Prostate gland (tissue), 2 donors: ENCODE data around the gene OR7G2. TPM values are rescaled to one million over a fixed set of nuclear protein-coding genes. Genes with fewer than 3 reads are reported as not detected.

Experiments used
- DNase-seq: peaks from one replicate; pipeline ENCODE4 v3.0.0-alpha.2; 2019; ENCODE audit warnings: low spot score
- H3K27ac ChIP-seq, 2 donors: fragments of 200-600 bp; sonication (generic); 2 replicates each; pipeline ENCODE4 v1.5.1; 2017 to 2019
- H3K27me3 ChIP-seq: fragments of 200-600 bp; sonication (generic); replicated peaks from 2 replicates; pipeline ENCODE4 v1.5.1; 2019; ENCODE audit not compliant: insufficient read depth
- H3K36me3 ChIP-seq, 2 donors: fragments of 200-600 bp; sonication (generic); 1 replicate in 1 of 2; 2 replicates in 1 of 2; pipeline versions ENCODE4 v1.5.1 to v1.8.1; 2017 to 2019
- H3K4me1 ChIP-seq: fragments of 200-600 bp; sonication (generic); replicated peaks from 2 replicates; pipeline ENCODE4 v1.5.1; 2019
- H3K4me3 ChIP-seq, 2 donors: fragments of 200-600 bp; sonication (generic); 2 replicates each; pipeline ENCODE4 v1.5.1; 2017 to 2019
- H3K9me3 ChIP-seq: fragments of 200-600 bp; sonication (generic); 2 replicates; pipeline ENCODE4 v1.5.1; 2017
- POLR2A ChIP-seq: fragments of 450-650 bp; IDR thresholded peaks from one replicate; pipeline ENCODE4 v1.6.1; 2016; ENCODE audit warnings: antibody characterized with exemption, mild to moderate bottlenecking
- POLR2AphosphoS5 ChIP-seq: sonication (generic); formaldehyde crosslinking; IDR thresholded peaks from one replicate; pipeline ENCODE4 v1.6.1; 2017; ENCODE audit warnings: antibody characterized with exemption
- WGBS: methylation state at CpG from one replicate; pipeline ENCODE4 v1.1.5; 2018; 5-methylcytosine and 5-hydroxymethylcytosine counted together
- intact Hi-C: fragments of 100-400 bp; cut with DNase I; formaldehyde crosslinking; loops from one replicate; pipeline ENCODE4 v1.14.2; 2022
- total RNA-seq, 2 donors: library from RNA; depleted of rRNA; stranded (reverse); fragments of >200 nt; gene quantifications; one replicate each; pipeline ENCODE4 v1.1.0, GENCODE V29; 2016
- TF ChIP-seq, protein P1 (sequence below), 4 experiments: fragments of 200-600 bp in 2 of 4; fragments of 450-650 bp in 2 of 4; sonication (generic) in 2 of 4; IDR thresholded peaks; 1 replicate in 3 of 4; 2 replicates in 1 of 4; pipeline ENCODE4 v1.5.1; 2016 to 2019; ENCODE audit warnings: antibody characterized with exemption in 4 of 4, mild to moderate bottlenecking in 2 of 4, moderate library complexity in 2 of 4

OR7G2 gene
- total RNA-seq, 2 donors from 2014 or later, result not detected

GRCh38 chr19:9149997-9150396, 42.7 kb upstream of the OR7G2 start:
- H3K27ac ChIP-seq, result no peak overlapping the region
- no peak overlapping the region for H3K4me3 ChIP-seq
- no peaks in the 10 kb centered on the region for H3K27me3 ChIP-seq
- DNase-seq, result no peak
- 93% methylated on average over 4 of the region's 4 CpGs for WGBS
- no peaks in the 10 kb centered on the region for H3K36me3 ChIP-seq
- intact Hi-C loops, result loop anchor here (10.0 kb wide), 1 partner anchor 645 kb away; no protein-coding TSS in a partner anchor
- H3K4me1 ChIP-seq, result no peaks in the 10 kb centered on the region
- TF ChIP-seq, protein P1, sequence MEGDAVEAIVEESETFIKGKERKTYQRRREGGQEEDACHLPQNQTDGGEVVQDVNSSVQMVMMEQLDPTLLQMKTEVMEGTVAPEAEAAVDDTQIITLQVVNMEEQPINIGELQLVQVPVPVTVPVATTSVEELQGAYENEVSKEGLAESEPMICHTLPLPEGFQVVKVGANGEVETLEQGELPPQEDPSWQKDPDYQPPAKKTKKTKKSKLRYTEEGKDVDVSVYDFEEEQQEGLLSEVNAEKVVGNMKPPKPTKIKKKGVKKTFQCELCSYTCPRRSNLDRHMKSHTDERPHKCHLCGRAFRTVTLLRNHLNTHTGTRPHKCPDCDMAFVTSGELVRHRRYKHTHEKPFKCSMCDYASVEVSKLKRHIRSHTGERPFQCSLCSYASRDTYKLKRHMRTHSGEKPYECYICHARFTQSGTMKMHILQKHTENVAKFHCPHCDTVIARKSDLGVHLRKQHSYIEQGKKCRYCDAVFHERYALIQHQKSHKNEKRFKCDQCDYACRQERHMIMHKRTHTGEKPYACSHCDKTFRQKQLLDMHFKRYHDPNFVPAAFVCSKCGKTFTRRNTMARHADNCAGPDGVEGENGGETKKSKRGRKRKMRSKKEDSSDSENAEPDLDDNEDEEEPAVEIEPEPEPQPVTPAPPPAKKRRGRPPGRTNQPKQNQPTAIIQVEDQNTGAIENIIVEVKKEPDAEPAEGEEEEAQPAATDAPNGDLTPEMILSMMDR (IDR thresholded peaks at IDR 0.05), result no peak
- TF ChIP-seq POLR2A (no peak), POLR2AphosphoS5 (no peak)
- no peaks in the 10 kb centered on the region for H3K9me3 ChIP-seq

DNA sequence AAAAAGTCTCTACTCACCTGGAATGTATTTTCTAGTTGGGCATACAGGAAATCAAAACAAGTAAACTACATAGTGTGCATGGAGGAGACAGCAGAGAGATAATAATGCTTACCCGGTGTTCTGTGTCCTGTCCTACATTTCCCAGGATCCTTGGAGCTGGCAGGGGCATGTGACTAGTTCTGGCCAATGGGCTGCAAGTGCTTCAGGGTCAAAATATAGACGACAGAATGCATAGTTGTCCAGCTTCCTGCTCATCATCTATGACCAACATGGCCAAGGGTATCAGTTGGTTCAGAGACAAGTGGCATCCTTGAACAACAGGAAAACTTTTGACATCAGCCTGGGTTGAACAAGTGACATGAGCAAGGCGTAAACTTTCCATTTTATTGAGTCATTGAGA, 41.4 kb upstream of the OR7G2 start:
- no peak overlapping the region for H3K4me3 ChIP-seq
- H3K27me3 ChIP-seq, result no peaks in the 10 kb centered on the region
- no peaks in the 10 kb centered on the region for H3K36me3 ChIP-seq
- H3K9me3 ChIP-seq, result no peaks in the 10 kb centered on the region
- TF ChIP-seq POLR2A (no peak), POLR2AphosphoS5 (no peak)
- TF ChIP-seq, protein P1 (IDR thresholded peaks at IDR 0.05), result no peak
- WGBS, result 99% methylated on average over 3 of the region's 3 CpGs
- H3K4me1 ChIP-seq, result no peaks in the 10 kb centered on the region
- intact Hi-C loops, result loop anchor here (10.0 kb wide), 1 partner anchor 646 kb away; no protein-coding TSS in a partner anchor
- no peak for DNase-seq
- no peak overlapping the region for H3K27ac ChIP-seq

GRCh38 chr19:9146882-9147281, 39.6 kb upstream of the OR7G2 start:
- no peak for TF ChIP-seq POLR2A
- H3K4me1 ChIP-seq, result no peaks in the 10 kb centered on the region
- no peak overlapping the region for H3K27ac ChIP-seq
- DNase-seq, result no peak
- 95% methylated on average over 1 of the region's 1 CpG for WGBS
- H3K4me3 ChIP-seq, result no peak overlapping the region
- no peaks in the 10 kb centered on the region for H3K36me3 ChIP-seq
- no peaks in the 10 kb centered on the region for H3K27me3 ChIP-seq
- no peaks in the 10 kb centered on the region for H3K9me3 ChIP-seq
- intact Hi-C loops, result loop anchor here (10.0 kb wide), 1 partner anchor 648 kb away; no protein-coding TSS in a partner anchor

GRCh38 chr19:9144920-9145319, 37.6 kb upstream of the OR7G2 start:
- 100% methylated on average over 5 of the region's 5 CpGs for WGBS
- no peak for DNase-seq
- Histone ChIP-seq H3K27me3 (no peaks in the 10 kb centered on the region), H3K4me3 (no peak overlapping the region), H3K9me3 (no peaks in the 10 kb centered on the region), H3K36me3 (no peaks in the 10 kb centered on the region), H3K4me1 (no peaks in the 10 kb centered on the region), H3K27ac (no peak overlapping the region)
- intact Hi-C loops, result loop anchor here (10.0 kb wide), 1 partner anchor 650 kb away; no protein-coding TSS in a partner anchor
- TF ChIP-seq, protein P1 (IDR thresholded peaks at IDR 0.05), result no peak
- TF ChIP-seq POLR2A (no peak), POLR2AphosphoS5 (no peak)

DNA sequence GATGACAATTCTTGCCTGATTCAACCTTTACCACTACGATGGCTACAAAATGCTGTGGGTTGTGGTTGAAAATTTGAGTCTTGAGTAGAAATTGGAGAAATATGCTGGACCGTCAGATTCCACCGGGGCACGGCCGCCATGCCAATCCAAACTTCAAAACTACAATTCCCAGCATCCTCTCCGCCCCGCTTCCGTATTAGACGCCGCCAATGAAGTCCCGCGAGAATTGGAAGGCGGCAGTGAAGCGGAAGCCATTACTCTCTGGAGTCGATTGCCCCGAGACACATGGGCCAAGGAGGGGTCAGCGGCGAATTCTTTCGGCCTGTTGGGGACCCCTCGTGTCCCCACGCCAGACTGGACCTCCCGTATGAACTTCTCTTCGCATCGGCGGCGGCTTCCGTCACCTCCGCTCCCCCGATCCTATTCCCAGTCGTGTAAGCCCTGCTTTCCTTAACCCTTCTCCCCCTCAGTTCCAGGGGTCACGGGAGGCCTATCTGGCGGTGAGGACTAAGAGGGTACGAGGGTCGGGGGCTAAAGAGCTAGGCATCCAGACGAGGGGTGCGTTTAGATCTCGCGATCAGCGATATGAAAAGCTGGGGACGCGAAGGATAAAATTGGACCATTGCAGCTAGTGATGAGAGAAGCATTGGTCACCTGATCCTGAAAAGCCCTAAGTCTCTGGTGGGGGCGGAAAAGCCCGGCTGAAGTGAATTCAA, 33.0 kb upstream of the OR7G2 start, which contains the start of gene ZNF317:
Gene ZNF317 (plus strand): TSS at position 239 of the 716 bp plus-strand sequence. CDS start 15,620 bp downstream, outside the sequence.
- Histone ChIP-seq H3K9me3 (no peaks in the 10 kb centered on the region), H3K36me3 (no peaks in the 10 kb centered on the region), H3K4me3 (peak within 1 kb of the TSS; percentile 57 to 66), H3K27ac (peak within 1 kb of the TSS; percentile 71 to 84), H3K4me1 (no peaks in the 10 kb centered on the region), H3K27me3 (no peaks in the 10 kb centered on the region)
- TF ChIP-seq POLR2AphosphoS5 (peak; percentile 93), POLR2A (peak; percentile 56)
- TF ChIP-seq, protein P1 (IDR thresholded peaks at IDR 0.05), result no peak
- peak; percentile 92 for DNase-seq
- 1% methylated on average over 43 of the region's 43 CpGs for WGBS
- intact Hi-C loops, result loop anchor here (10.0 kb wide), 1 partner anchor 654 kb away; no protein-coding TSS in a partner anchor
